HL-60 (cell line): Measurements from ENCODE around the gene TTC16.

ENCODE experiments used
- CTCF ChIP-seq: IDR thresholded peaks from one replicate; pipeline ENCODE4 v1.5.1; 2011; ENCODE audit warnings: low read length, control low read depth, inconsistent platforms; ENCODE audit not compliant: insufficient read depth
- REST ChIP-seq: IDR thresholded peaks from 2 replicates; pipeline ENCODE4 v1.6.1; 2012; ENCODE audit warnings: low read depth; ENCODE audit not compliant: insufficient replicate concordance

- TF ChIP-seq CTCF: no peak
- no peak for TF ChIP-seq REST
These were observed 4.6 kb upstream of the TTC16 start for GRCh38 chr9:127711226-127711701.
